PC-9 (cell line): ENCODE data around the gene ART1. TPM values are rescaled to one million over a fixed set of nuclear protein-coding genes. Genes with fewer than 3 reads are reported as not detected.

Experiments
- BruUV-seq: library from RNA; stranded (reverse); fragments of 400-500 nt; replicated peaks from 2 replicates; lab custom pipeline; 2021; lab: Mats Ljungman, UMichigan
- CTCF ChIA-PET: fragments of 300-600 bp; sonication (Branson Sonifier 250); formaldehyde crosslinking; loops from one replicate; lab custom pipeline; 2022; ENCODE audit warnings: antibody characterized with exemption; lab: Charles Lee
- POLR2A ChIA-PET: fragments of 300-600 bp; sonication (Branson Sonifier 250); formaldehyde crosslinking; loops from one replicate; lab custom pipeline; 2022; ENCODE audit warnings: antibody characterized with exemption; ENCODE audit not compliant: unreplicated experiment; lab: Charles Lee
- DNase-seq, 2 experiments: peaks; one replicate each; pipeline versions ENCODE4 v3.0.0 to v3.0.0-alpha.2; 2015 to 2022; ENCODE audit warnings: mixed read lengths in 1 of 2
- H2AFZ ChIP-seq: fragments of 200-600 bp; sonication (generic); 2 replicates; pipeline ENCODE4 v1.8.1; 2017; ENCODE audit warnings: antibody characterized with exemption
- H3F3A ChIP-seq: fragments of 200-600 bp; sonication (generic); 2 replicates; pipeline ENCODE4 v1.8.1; 2017; ENCODE audit warnings: antibody characterized with exemption, mild to moderate bottlenecking, low read depth; ENCODE audit not compliant: insufficient read depth
- H3K27ac ChIP-seq: fragments of 200-600 bp; sonication (generic); 2 replicates; pipeline ENCODE4 v1.6.1; 2016; ENCODE audit warnings: mixed run types
- H3K27me3 ChIP-seq: fragments of 200-600 bp; sonication (generic); 2 replicates; pipeline ENCODE4 v1.6.1; 2016; ENCODE audit warnings: low read depth, mixed run types; ENCODE audit not compliant: insufficient read depth
- H3K36me3 ChIP-seq: fragments of 200-600 bp; sonication (generic); 2 replicates; pipeline ENCODE4 v1.6.1; 2016; ENCODE audit warnings: low read depth, mixed run types
- H3K4me1 ChIP-seq: fragments of 200-600 bp; sonication (generic); replicated peaks from 2 replicates; pipeline ENCODE4 v1.6.1; 2016; ENCODE audit warnings: mixed run types; ENCODE audit not compliant: insufficient read depth
- H3K4me2 ChIP-seq: fragments of 200-600 bp; sonication (generic); 2 replicates; pipeline ENCODE4 v1.6.1; 2017; ENCODE audit warnings: mixed run types
- H3K4me3 ChIP-seq: fragments of 200-600 bp; sonication (generic); 2 replicates; pipeline ENCODE4 v1.6.1; 2016; ENCODE audit warnings: mixed run types
- H3K79me2 ChIP-seq: fragments of 200-600 bp; sonication (generic); 2 replicates; pipeline ENCODE4 v1.6.1; 2017; ENCODE audit warnings: low read depth, mixed run types
- H3K9me2 ChIP-seq: fragments of 200-600 bp; sonication (generic); 2 replicates; pipeline ENCODE4 v1.8.1; 2017; ENCODE audit warnings: mild to moderate bottlenecking; ENCODE audit not compliant: insufficient read depth
- H3K9me3 ChIP-seq: fragments of 200-600 bp; sonication (generic); 2 replicates; pipeline ENCODE4 v1.8.1; 2016; ENCODE audit warnings: low read depth; ENCODE audit not compliant: insufficient read depth
- H4K20me1 ChIP-seq: fragments of 200-600 bp; sonication (generic); 2 replicates; pipeline ENCODE4 v1.8.1; 2017; ENCODE audit not compliant: insufficient read depth
- CTCF ChIP-seq: fragments of 200-600 bp; sonication (generic); conservative IDR thresholded peaks from 2 replicates; pipeline ENCODE4 v1.6.1; 2017; ENCODE audit warnings: mixed run types, antibody characterized with exemption, mild to moderate bottlenecking, moderate library complexity
- EZH2 ChIP-seq: fragments of 200-600 bp; sonication (generic); IDR thresholded peaks from 2 replicates; pipeline ENCODE4 v1.8.0; 2017; ENCODE audit warnings: antibody characterized with exemption, low read depth
- intact Hi-C: fragments of 100-400 bp; cut with micrococcal nuclease; formaldehyde crosslinking; loops from one replicate; pipeline ENCODE4 v1.10.0; 2022; ENCODE audit not compliant: unreplicated experiment
- total RNA-seq: library from RNA; stranded (reverse); gene quantifications from 2 replicates; pipeline ENCODE4 v1.2.3, GENCODE V29; 2021

The ART1 gene
- total RNA-seq, 1 experiment from 2014 or later: not detected

- Histone ChIP-seq H3K4me1 (no peaks in the 10 kb centered on the region), H3K79me2 (no peaks in the 10 kb centered on the region), H3K27me3 (0 out of 2 replicates have a peak, but pooled peaks cover 4% of the 10 kb centered on the region), H3K27ac (no peak overlapping the region), H3K9me2 (no peaks in the 10 kb centered on the region), H3K4me3 (no peak overlapping the region), H4K20me1 (no peaks in the 10 kb centered on the region), H3K4me2 (no peak overlapping the region), H3F3A (no peaks in the 10 kb centered on the region), H3K9me3 (no peaks in the 10 kb centered on the region), H3K36me3 (no peaks in the 10 kb centered on the region), H2AFZ (no peak overlapping the region)
- BruUV-seq: no TSS peak
- DNase-seq: no peak
- POLR2A ChIA-PET: no interaction called here
- TF ChIP-seq EZH2 (no peak), CTCF (no peak)
- CTCF ChIA-PET: no interaction called here
- intact Hi-C loops: no loop called here
Measured at GRCh38 chr11:3659595-3660515, 14.9 kb downstream of the ART1 start.

- no peaks in the 10 kb centered on the region for H3K9me3 ChIP-seq
- H3F3A ChIP-seq: no peaks in the 10 kb centered on the region
- no peak for TF ChIP-seq EZH2
- no peak for TF ChIP-seq CTCF
- no peaks in the 10 kb centered on the region for H3K9me2 ChIP-seq
- intact Hi-C loops: no loop called here
- H3K27ac ChIP-seq: no peak overlapping the region
- no peak for DNase-seq
- no peak overlapping the region for H3K4me3 ChIP-seq
- no peaks in the 10 kb centered on the region for H3K4me1 ChIP-seq
- H3K79me2 ChIP-seq: no peaks in the 10 kb centered on the region
- ChIA-PET CTCF (no interaction called here), POLR2A (no interaction called here)
- no TSS peak for BruUV-seq
- H2AFZ ChIP-seq: no peak overlapping the region
- H3K36me3 ChIP-seq: no peaks in the 10 kb centered on the region
- H3K27me3 ChIP-seq: no peaks in the 10 kb centered on the region
- H4K20me1 ChIP-seq: no peaks in the 10 kb centered on the region
- H3K4me2 ChIP-seq: no peak overlapping the region
Measured at GRCh38 chr11:3660960-3661359, 16.0 kb downstream of the ART1 start.

DNA sequence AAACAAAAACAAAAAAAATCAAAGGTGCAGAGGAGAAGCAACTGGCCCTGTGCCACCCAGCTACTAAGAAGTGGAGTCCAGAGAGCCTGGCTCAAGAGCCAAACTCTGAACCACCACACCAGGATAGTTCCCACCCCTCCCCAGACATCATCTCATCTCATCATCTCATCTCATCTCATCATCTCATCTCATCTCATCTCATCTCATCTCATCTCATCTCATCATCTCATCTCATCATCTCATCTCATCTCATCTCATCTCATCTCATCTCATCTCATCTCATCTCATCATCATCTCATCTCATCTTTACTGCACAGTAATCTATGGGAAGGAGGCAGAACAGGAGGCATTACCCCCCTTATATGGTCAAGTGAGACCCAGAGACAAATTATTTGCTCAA lies 17.9 kb downstream of the ART1 start:
- Histone ChIP-seq H3K27ac (no peak overlapping the region), H3K27me3 (no peaks in the 10 kb centered on the region), H3K79me2 (no peaks in the 10 kb centered on the region), H4K20me1 (no peaks in the 10 kb centered on the region), H3K9me2 (no peaks in the 10 kb centered on the region), H3K4me3 (no peak overlapping the region), H3K4me2 (no peak overlapping the region), H3K4me1 (no peaks in the 10 kb centered on the region), H3F3A (no peaks in the 10 kb centered on the region), H3K36me3 (no peaks in the 10 kb centered on the region), H2AFZ (no peak overlapping the region), H3K9me3 (no peaks in the 10 kb centered on the region)
- TF ChIP-seq CTCF (no peak), EZH2 (no peak)
- intact Hi-C loops: no loop called here
- ChIA-PET POLR2A (no interaction called here), CTCF (no interaction called here)
- DNase-seq: no peak
- no TSS peak for BruUV-seq
